Spleen (tissue), 7 donors: Measurements from ENCODE around the gene MRPS24.
A peak's percentile ranks its signal among the peaks of the same experiment; 100 is the strongest.

Experiments
- CTCF ChIP-seq, 11 experiments: fragments of 200-600 bp in 7 of 11; fragments of 450-650 bp in 4 of 11; sonication (generic) in 4 of 11; IDR thresholded peaks in 8 of 11; conservative IDR thresholded peaks in 3 of 11; 1 replicate in 7 of 11; 2 replicates in 4 of 11; pipeline versions ENCODE4 v1.4.0 to v1.8.0; 2016 to 2021; ENCODE audit warnings: antibody characterized with exemption in 11 of 11, inconsistent platforms in 4 of 11, mild to moderate bottlenecking in 1 of 11
- POLR2A ChIP-seq, 3 donors: fragments of 450-650 bp; IDR thresholded peaks; one replicate each; pipeline ENCODE4 v1.5.1; 2017; ENCODE audit warnings: antibody characterized with exemption in 3 of 3, mild to moderate bottlenecking in 1 of 3
- POLR2AphosphoS5 ChIP-seq, 3 donors: sonication (generic); formaldehyde crosslinking; IDR thresholded peaks; one replicate each; pipeline ENCODE4 v1.5.1; 2017; ENCODE audit warnings: antibody characterized with exemption in 3 of 3
- donor health status: DM: no; HTN: no; CAD: no; lungs with moderate emphysema.
- donor health status: DM: no; HTN: no; CAD: no.
- donor health status: DM: no; HTN: no; CAD: no.

- TF ChIP-seq CTCF (IDR thresholded peaks at IDR 0.05 in 8 of 11, conservative IDR thresholded peaks at IDR 0.05 in 3 of 11): no peak
- TF ChIP-seq POLR2A (IDR thresholded peaks at IDR 0.05): no peak
- peak in 1 of 3 donors; percentile 37 for TF ChIP-seq POLR2AphosphoS5 (IDR thresholded peaks at IDR 0.05)
Measured at GRCh38 chr7:43877968-43878864, 8.9 kb upstream of the MRPS24 start.
